GM23338 (cell line): ENCODE data around the gene SUPT6H. TPM values are rescaled to one million over a fixed set of nuclear protein-coding genes. Genes with fewer than 3 reads are reported as not detected.
A peak's percentile ranks its signal among the peaks of the same experiment; 100 is the strongest.

ENCODE experiments used
- ATAC-seq: fragments of 200-7000 bp; cut with Tn5 transposase; 3 replicates; pipeline ENCODE4 v1.9.1; 2020
- DNase-seq: peaks from one replicate; pipeline ENCODE4 v3.0.0-alpha.2; 2015; ENCODE audit warnings: low spot score
- H2AFZ ChIP-seq: fragments of 200-600 bp; sonication (generic); 2 replicates; pipeline ENCODE4 v1.8.0; 2016; ENCODE audit warnings: antibody characterized with exemption, mild to moderate bottlenecking, moderate library complexity
- H3F3A ChIP-seq: fragments of 200-600 bp; sonication (generic); replicated peaks from 2 replicates; pipeline ENCODE4 v1.8.0; 2017; ENCODE audit warnings: antibody characterized with exemption, mixed run types, low read depth
- H3K27ac ChIP-seq: fragments of 200-600 bp; sonication (generic); 2 replicates; pipeline ENCODE4 v1.6.1; 2016; ENCODE audit warnings: low read depth
- H3K27me3 ChIP-seq: fragments of 200-600 bp; sonication (generic); 2 replicates; pipeline ENCODE4 v1.8.0; 2016; ENCODE audit warnings: mild to moderate bottlenecking, mixed run types, moderate library complexity; ENCODE audit not compliant: insufficient read depth
- H3K36me3 ChIP-seq: fragments of 200-600 bp; sonication (generic); 2 replicates; pipeline ENCODE4 v1.8.0; 2016; ENCODE audit warnings: mild to moderate bottlenecking; ENCODE audit not compliant: insufficient read depth
- H3K4me1 ChIP-seq: fragments of 200-600 bp; sonication (generic); 2 replicates; pipeline ENCODE4 v1.8.0; 2016; ENCODE audit warnings: mild to moderate bottlenecking, moderate library complexity; ENCODE audit not compliant: insufficient read depth
- H3K4me2 ChIP-seq: fragments of 200-600 bp; sonication (generic); 2 replicates; pipeline ENCODE4 v1.7.1; 2017; ENCODE audit warnings: mixed run types
- H3K4me3 ChIP-seq: fragments of 200-600 bp; sonication (generic); 2 replicates; pipeline ENCODE4 v1.6.1; 2016; ENCODE audit warnings: mixed run types
- H3K79me2 ChIP-seq: fragments of 200-600 bp; sonication (generic); replicated peaks from 2 replicates; pipeline ENCODE4 v1.8.0; 2017; ENCODE audit warnings: mild to moderate bottlenecking; ENCODE audit not compliant: insufficient read depth
- H3K9me2 ChIP-seq: fragments of 200-600 bp; sonication (generic); 2 replicates; pipeline ENCODE4 v1.8.0; 2017; ENCODE audit not compliant: insufficient read depth
- H4K20me1 ChIP-seq: fragments of 200-600 bp; sonication (generic); replicated peaks from 2 replicates; pipeline ENCODE4 v1.8.0; 2017; ENCODE audit warnings: mild to moderate bottlenecking; ENCODE audit not compliant: insufficient read depth
- H3K27ac Mint-ChIP-seq: 2 replicates; pipeline ENCODE4 v1.8.0; 2020; ENCODE audit warnings: inconsistent platforms, mild to moderate bottlenecking, moderate library complexity, mixed read lengths
- H3K27me3 Mint-ChIP-seq: 3 replicates; pipeline ENCODE4 v1.8.0; 2022; ENCODE audit warnings: low read depth, mild to moderate bottlenecking, moderate library complexity, mixed read lengths, inconsistent platforms; ENCODE audit not compliant: insufficient read depth, poor library complexity
- H3K36me3 Mint-ChIP-seq: 3 replicates; pipeline ENCODE4 v1.8.0; 2021; ENCODE audit warnings: low read depth, mild to moderate bottlenecking, inconsistent platforms, moderate library complexity, mixed read lengths
- H3K4me1 Mint-ChIP-seq: 3 replicates; pipeline ENCODE4 v1.8.0; 2020; ENCODE audit warnings: mild to moderate bottlenecking, inconsistent platforms, mixed read lengths
- H3K4me3 Mint-ChIP-seq: 3 replicates; pipeline ENCODE4 v1.8.0; 2021; ENCODE audit warnings: moderate library complexity, mild to moderate bottlenecking, inconsistent platforms, mixed read lengths
- H3K9me3 Mint-ChIP-seq: 3 replicates; pipeline ENCODE4 v1.8.0; 2020; ENCODE audit warnings: moderate library complexity, mild to moderate bottlenecking, inconsistent platforms, mixed read lengths
- CREB1 ChIP-seq: fragments of 250-450 bp; sonication (Bioruptor Pico); IDR thresholded peaks from 2 replicates; pipeline ENCODE4 v1.5.0; 2020; ENCODE audit warnings: low read depth, mild to moderate bottlenecking, moderate library complexity
- CTCF ChIP-seq, 2 experiments: fragments of 200-600 bp in 1 of 2; sonication (generic) in 1 of 2; conservative IDR thresholded peaks; 2 replicates each; pipeline versions ENCODE4 v1.5.1 to v1.6.1; 2016 to 2017; ENCODE audit warnings: antibody characterized with exemption in 2 of 2, low read depth in 2 of 2, mild to moderate bottlenecking in 2 of 2, moderate library complexity in 1 of 2
- EZH2phosphoT487 ChIP-seq: fragments of 200-600 bp; sonication (generic); IDR thresholded peaks from one replicate; pipeline ENCODE4 v1.8.1; 2018; ENCODE audit warnings: antibody characterized with exemption; ENCODE audit not compliant: unreplicated experiment
- POLR2AphosphoS5 ChIP-seq: IDR thresholded peaks from 2 replicates; pipeline ENCODE4 v1.6.1; 2016; ENCODE audit warnings: antibody characterized with exemption, low read depth
- STAT1 ChIP-seq: IDR thresholded peaks from one replicate; pipeline ENCODE4 v1.6.1; 2016; ENCODE audit warnings: antibody characterized with exemption; ENCODE audit not compliant: unreplicated experiment
- ZNF331 ChIP-seq: fragments of 250-450 bp; sonication (Bioruptor Pico); IDR thresholded peaks from 2 replicates; pipeline ENCODE4 v1.5.0; 2020; ENCODE audit warnings: low read depth, mild to moderate bottlenecking, moderate library complexity
- polyA plus RNA-seq: library from polyadenylated mRNA; unstranded; fragments of >200 nt; fragmentation: Nextera tagmentation; extraction: Ambion mirVana; gene quantifications from 2 replicates; pipeline ENCODE4 v1.2.1, GENCODE V29; 2016
- total RNA-seq: library from RNA; depleted of rRNA; stranded (reverse); fragments of >200 nt; shearing (Covaris generic); gene quantifications from 2 replicates; pipeline ENCODE4 v1.2.3, GENCODE V29; 2014

The SUPT6H gene
- total and polyA plus RNA-seq, 2 experiments from 2014 or later = 17.8 to 70.7 TPM

- TF ChIP-seq CTCF (conservative IDR thresholded peaks at IDR 0.05; ENCODE audit: low read depth in 2 of 2) = no peak
- no peak for TF ChIP-seq STAT1
- no peak for TF ChIP-seq POLR2AphosphoS5
- TF ChIP-seq EZH2phosphoT487 = no peak
- TF ChIP-seq ZNF331 (CRISPR knock-in tag) = no peak
Observed at GRCh38 chr17:28705728-28706334, 43.8 kb downstream of the SUPT6H start (continued).

- H3K79me2 ChIP-seq = peaks cover 19% of the 10 kb centered on the region
- peaks cover 25% of the 10 kb centered on the region for H3F3A ChIP-seq
- Mint-ChIP-seq H3K36me3 (peaks cover 40% of the 10 kb centered on the region), H3K27me3 (peaks cover 29% of the 10 kb centered on the region), H3K9me3 (no peaks in the 10 kb centered on the region; the same call in 2 of the 3 replicates), H3K4me3 (no peak overlapping the region; the same call in 2 of the 3 replicates), H3K27ac (no peak overlapping the region), H3K4me1 (peaks cover 43% of the 10 kb centered on the region)
- peaks cover 12% of the 10 kb centered on the region; the same call in 1 of the 2 replicates for H3K4me1 ChIP-seq
- no peak overlapping the region for H3K4me3 ChIP-seq
- no peak for ATAC-seq
- no peak overlapping the region for H3K27ac ChIP-seq
- H3K9me2 ChIP-seq = no peaks in the 10 kb centered on the region
- H3K27me3 ChIP-seq = no peaks in the 10 kb centered on the region
- H2AFZ ChIP-seq = no peak overlapping the region
- no peaks in the 10 kb centered on the region for H3K36me3 ChIP-seq
- DNase-seq = peak; percentile 42
- TF ChIP-seq CREB1 (CRISPR knock-in tag) (no peak), POLR2AphosphoS5 (no peak), CTCF (conservative IDR thresholded peaks at IDR 0.05; ENCODE audit: low read depth in 2 of 2) (peak; percentile 9 to 46; a peak in 2 of 4 replicates)
- 0 out of 2 replicates have a peak overlapping the region, but pooled peaks have one; percentile 32 for H3K4me2 ChIP-seq
- H4K20me1 ChIP-seq = peaks cover 7% of the 10 kb centered on the region; the same call in 1 of the 2 replicates
Observed at GRCh38 chr17:28706471-28707338, 44.7 kb downstream of the SUPT6H start.
